GM18519 (cell line): ENCODE measurements around the gene CHKA.

Experiments used
- ATAC-seq: cut with Tn5 transposase; IDR thresholded peaks from one replicate; pipeline ENCODE4 v1.9.1; 2021; ENCODE audit warnings: mild to moderate bottlenecking, moderate library complexity; ENCODE audit not compliant: unreplicated experiment, low FRiP score

The CHKA gene

GRCh38 chr11:68143310-68143689 lies 22.1 kb upstream of the CHKA start:
- ATAC-seq: no peak

- no peak for ATAC-seq
Observed at GRCh38 chr11:68142441-68143309, 21.5 kb upstream of the CHKA start.

- ATAC-seq: no peak
Observed at GRCh38 chr11:68142028-68142412, 20.8 kb upstream of the CHKA start.

GRCh38 chr11:68141246-68142027 lies 20.2 kb upstream of the CHKA start:
- no peak for ATAC-seq

- ATAC-seq: no peak
Observed at GRCh38 chr11:68140496-68141245, 19.5 kb upstream of the CHKA start.

GRCh38 chr11:68138237-68138636 lies 17.0 kb upstream of the CHKA start:
- ATAC-seq: no peak

GRCh38 chr11:68137833-68138232 lies 16.6 kb upstream of the CHKA start:
- no peak for ATAC-seq

GRCh38 chr11:68136866-68137265 lies 15.7 kb upstream of the CHKA start:
- ATAC-seq: no peak

- no peak for ATAC-seq
Observed at GRCh38 chr11:68135161-68135560, 14.0 kb upstream of the CHKA start.

- ATAC-seq: no peak
Observed at GRCh38 chr11:68133761-68134160, 12.6 kb upstream of the CHKA start.

GRCh38 chr11:68130121-68130520 lies 8.9 kb upstream of the CHKA start:
- ATAC-seq: no peak

- no peak for ATAC-seq
Observed at GRCh38 chr11:68128682-68129327, 7.6 kb upstream of the CHKA start.

GRCh38 chr11:68127714-68128681 lies 6.8 kb upstream of the CHKA start:
- no peak for ATAC-seq

- no peak for ATAC-seq
Observed at GRCh38 chr11:68125164-68125563, 4.0 kb upstream of the CHKA start.

- ATAC-seq: no peak
Observed at GRCh38 chr11:68122936-68123539, 1.9 kb upstream of the CHKA start.

- ATAC-seq: no peak
Observed at GRCh38 chr11:68120273-68121066, 718 bp downstream of the CHKA start.

GRCh38 chr11:68118706-68119448 lies 2.3 kb downstream of the CHKA start:
- ATAC-seq: no peak
